Neutrophil (primary cell): Measurements from ENCODE around the gene MYL5.

Experiments used
- H3K27ac ChIP-seq: fragments of 200-600 bp; sonication (generic); 2 replicates; pipeline ENCODE4 v1.5.1; 2016; ENCODE audit warnings: mild to moderate bottlenecking, moderate library complexity
- H3K27me3 ChIP-seq: fragments of 200-600 bp; sonication (generic); 2 replicates; pipeline ENCODE4 v1.6.0; 2016; ENCODE audit warnings: mild to moderate bottlenecking
- H3K36me3 ChIP-seq: fragments of 200-600 bp; sonication (generic); 2 replicates; pipeline ENCODE4 v1.5.1; 2017
- H3K4me1 ChIP-seq, 2 experiments: fragments of 200-600 bp in 1 of 2; sonication (generic) in 1 of 2; 1 replicate in 1 of 2; 2 replicates in 1 of 2; pipeline versions ENCODE4 v1.5.1 to v1.6.1; 2013 to 2016; ENCODE audit warnings: low read depth in 1 of 2, low read length in 1 of 2, mild to moderate bottlenecking in 1 of 2, moderate library complexity in 1 of 2; ENCODE audit not compliant: control insufficient read depth in 1 of 2, insufficient read depth in 1 of 2
- H3K4me3 ChIP-seq, 2 experiments: fragments of 200-600 bp in 1 of 2; sonication (generic) in 1 of 2; 1 replicate in 1 of 2; 2 replicates in 1 of 2; pipeline ENCODE4 v1.5.1; 2013 to 2016; ENCODE audit warnings: low read depth in 1 of 2, low read length in 1 of 2, mild to moderate bottlenecking in 1 of 2, moderate library complexity in 1 of 2
- H3K9me3 ChIP-seq: fragments of 200-600 bp; sonication (generic); 2 replicates; pipeline ENCODE4 v1.5.1; 2016
- CTCF ChIP-seq: fragments of 200-600 bp; sonication (generic); IDR thresholded peaks from 2 replicates; pipeline ENCODE4 v1.5.1; 2016; ENCODE audit warnings: antibody characterized with exemption

The MYL5 gene

GRCh38 chr4:677431-678293 is 3.3 kb downstream of the MYL5 start:
- H3K27ac ChIP-seq: no peak overlapping the region
- H3K9me3 ChIP-seq: no peaks in the 10 kb centered on the region
- no peak overlapping the region for H3K4me3 ChIP-seq
- peaks cover 24 to 36% of the 10 kb centered on the region in 2 experiments for H3K4me1 ChIP-seq
- H3K36me3 ChIP-seq: no peaks in the 10 kb centered on the region
- no peak for TF ChIP-seq CTCF
- H3K27me3 ChIP-seq: peaks cover 23% of the 10 kb centered on the region

GRCh38 chr4:678331-679103 is 4.2 kb downstream of the MYL5 start:
- H3K9me3 ChIP-seq: no peaks in the 10 kb centered on the region
- no peak overlapping the region for H3K27ac ChIP-seq
- peaks cover 19 to 38% of the 10 kb centered on the region in 2 experiments for H3K4me1 ChIP-seq

GRCh38 chr4:679104-679481 is 4.8 kb downstream of the MYL5 start:
- no peak for TF ChIP-seq CTCF
- no peaks in the 10 kb centered on the region for H3K9me3 ChIP-seq
- peaks cover 23% of the 10 kb centered on the region for H3K27me3 ChIP-seq
- H3K27ac ChIP-seq: no peak overlapping the region
- H3K4me1 ChIP-seq: peaks cover 18 to 41% of the 10 kb centered on the region in 2 experiments
- no peak overlapping the region for H3K4me3 ChIP-seq
- no peaks in the 10 kb centered on the region for H3K36me3 ChIP-seq

More at GRCh38 chr4:678331-679103, 4.2 kb downstream of the MYL5 start:
- no peaks in the 10 kb centered on the region for H3K36me3 ChIP-seq
- TF ChIP-seq CTCF: no peak
- H3K4me3 ChIP-seq: no peak overlapping the region
- peaks cover 23% of the 10 kb centered on the region for H3K27me3 ChIP-seq

- Histone ChIP-seq H3K4me1 (peaks cover 20 to 45% of the 10 kb centered on the region in 2 experiments), H3K27me3 (peaks cover 23% of the 10 kb centered on the region), H3K4me3 (no peak overlapping the region)
Measured at GRCh38 chr4:679629-680028, 5.3 kb downstream of the MYL5 start.

GRCh38 chr4:680091-680490 is 5.7 kb downstream of the MYL5 start:
- Histone ChIP-seq H3K27me3 (peaks cover 23% of the 10 kb centered on the region), H3K4me3 (no peak overlapping the region), H3K36me3 (no peaks in the 10 kb centered on the region), H3K9me3 (no peaks in the 10 kb centered on the region), H3K4me1 (peaks cover 16 to 41% of the 10 kb centered on the region in 2 experiments), H3K27ac (no peak overlapping the region)
- TF ChIP-seq CTCF: no peak

More at GRCh38 chr4:679629-680028, 5.3 kb downstream of the MYL5 start:
- H3K27ac ChIP-seq: no peak overlapping the region
- H3K9me3 ChIP-seq: no peaks in the 10 kb centered on the region
- no peak for TF ChIP-seq CTCF
- H3K36me3 ChIP-seq: no peaks in the 10 kb centered on the region
